ENCODE measurements around the gene MLEC.

DNA sequence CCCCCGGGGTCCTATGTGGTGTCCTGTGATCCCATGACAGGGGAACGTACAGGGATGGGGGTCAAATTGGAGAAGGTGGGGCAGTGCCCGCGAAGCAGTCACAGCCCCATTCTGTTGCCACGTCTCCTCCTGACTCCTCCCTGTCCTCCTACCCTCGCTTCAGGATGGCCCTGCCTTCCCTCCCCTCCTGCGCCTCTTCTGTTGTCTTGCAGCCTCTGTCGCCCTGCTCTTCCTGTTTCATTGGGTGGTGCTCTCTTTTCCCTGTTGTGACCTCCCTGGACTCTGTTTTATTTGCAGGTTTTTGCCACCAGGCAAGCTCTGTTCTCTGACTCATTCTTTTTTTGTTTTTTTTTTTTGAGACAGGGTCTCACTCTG, 27.8 kb upstream of the MLEC start:
- no peak for TF ChIP-seq POLR2AphosphoS5 (IDR thresholded peaks at IDR 0.05; ENCODE audit: low read depth, low read length)
- TF ChIP-seq, protein P1, sequence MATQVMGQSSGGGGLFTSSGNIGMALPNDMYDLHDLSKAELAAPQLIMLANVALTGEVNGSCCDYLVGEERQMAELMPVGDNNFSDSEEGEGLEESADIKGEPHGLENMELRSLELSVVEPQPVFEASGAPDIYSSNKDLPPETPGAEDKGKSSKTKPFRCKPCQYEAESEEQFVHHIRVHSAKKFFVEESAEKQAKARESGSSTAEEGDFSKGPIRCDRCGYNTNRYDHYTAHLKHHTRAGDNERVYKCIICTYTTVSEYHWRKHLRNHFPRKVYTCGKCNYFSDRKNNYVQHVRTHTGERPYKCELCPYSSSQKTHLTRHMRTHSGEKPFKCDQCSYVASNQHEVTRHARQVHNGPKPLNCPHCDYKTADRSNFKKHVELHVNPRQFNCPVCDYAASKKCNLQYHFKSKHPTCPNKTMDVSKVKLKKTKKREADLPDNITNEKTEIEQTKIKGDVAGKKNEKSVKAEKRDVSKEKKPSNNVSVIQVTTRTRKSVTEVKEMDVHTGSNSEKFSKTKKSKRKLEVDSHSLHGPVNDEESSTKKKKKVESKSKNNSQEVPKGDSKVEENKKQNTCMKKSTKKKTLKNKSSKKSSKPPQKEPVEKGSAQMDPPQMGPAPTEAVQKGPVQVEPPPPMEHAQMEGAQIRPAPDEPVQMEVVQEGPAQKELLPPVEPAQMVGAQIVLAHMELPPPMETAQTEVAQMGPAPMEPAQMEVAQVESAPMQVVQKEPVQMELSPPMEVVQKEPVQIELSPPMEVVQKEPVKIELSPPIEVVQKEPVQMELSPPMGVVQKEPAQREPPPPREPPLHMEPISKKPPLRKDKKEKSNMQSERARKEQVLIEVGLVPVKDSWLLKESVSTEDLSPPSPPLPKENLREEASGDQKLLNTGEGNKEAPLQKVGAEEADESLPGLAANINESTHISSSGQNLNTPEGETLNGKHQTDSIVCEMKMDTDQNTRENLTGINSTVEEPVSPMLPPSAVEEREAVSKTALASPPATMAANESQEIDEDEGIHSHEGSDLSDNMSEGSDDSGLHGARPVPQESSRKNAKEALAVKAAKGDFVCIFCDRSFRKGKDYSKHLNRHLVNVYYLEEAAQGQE (IDR thresholded peaks at IDR 0.05; ENCODE audit: insufficient read depth in 1 of 2, low read depth in 2 of 2, low read length in 2 of 2), result no peak
- no peak for TF ChIP-seq TAF1 (IDR thresholded peaks at IDR 0.05; ENCODE audit: borderline replicate concordance, insufficient read depth, low read length)
